HG03565 (cell line): ENCODE results near the gene ARMC9.
"Not testable (repeated sequence)": the region's sequence is repeated elsewhere in the genome, so short reads cannot be mapped to it uniquely, and the experiment has no call there.

ENCODE experiments used
- ATAC-seq: cut with Tn5 transposase; IDR thresholded peaks from one replicate; pipeline ENCODE4 v1.9.1; 2021; ENCODE audit warnings: mild to moderate bottlenecking, moderate library complexity; ENCODE audit not compliant: unreplicated experiment

Gene ARMC9

DNA sequence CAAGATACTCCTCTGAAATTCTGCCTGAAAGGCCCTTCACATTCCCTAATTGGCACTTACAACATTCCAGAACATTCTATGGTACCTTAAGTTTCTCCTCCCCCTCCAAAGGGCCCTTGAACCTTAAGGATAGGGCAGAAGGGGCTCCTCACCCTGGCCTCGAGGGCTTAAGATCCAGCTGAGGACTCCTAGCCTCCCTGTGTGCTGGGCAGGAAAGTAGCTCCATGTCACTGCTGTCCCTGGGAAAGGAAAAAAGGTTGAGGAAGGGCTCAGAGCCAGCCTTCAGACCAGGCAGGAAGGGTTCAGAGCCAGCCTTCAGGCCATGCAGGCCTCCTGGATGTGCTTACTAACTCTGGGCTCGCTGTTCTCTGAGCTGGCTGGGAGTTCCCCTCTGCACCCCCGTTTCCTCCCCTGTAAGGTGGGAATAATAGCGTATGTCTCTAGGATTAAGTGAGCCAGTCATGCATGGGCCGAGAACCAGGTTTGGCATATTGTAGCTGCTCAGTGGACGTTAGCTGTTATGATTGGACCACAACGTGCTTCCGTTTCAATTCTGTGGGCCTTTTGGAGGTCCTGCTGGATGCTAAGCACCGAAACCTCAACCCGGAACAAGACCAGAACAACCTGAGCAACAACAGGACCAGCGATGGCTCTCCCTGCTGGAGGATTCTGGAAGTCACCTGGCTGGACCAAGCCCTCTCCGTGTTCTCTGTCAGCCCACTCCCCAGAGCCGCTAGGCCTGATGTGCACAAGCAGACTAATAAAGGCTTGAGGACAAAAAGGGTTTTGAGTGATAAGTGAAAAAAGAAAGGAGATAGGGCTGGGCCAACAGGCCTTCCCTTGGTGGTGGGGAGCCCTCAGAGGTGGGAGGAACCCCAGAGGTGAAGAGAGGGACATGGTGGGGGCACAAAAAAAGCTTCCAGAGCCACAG is 196.0 kb downstream of the ARMC9 start:
- ATAC-seq, result peak; percentile 38

DNA sequence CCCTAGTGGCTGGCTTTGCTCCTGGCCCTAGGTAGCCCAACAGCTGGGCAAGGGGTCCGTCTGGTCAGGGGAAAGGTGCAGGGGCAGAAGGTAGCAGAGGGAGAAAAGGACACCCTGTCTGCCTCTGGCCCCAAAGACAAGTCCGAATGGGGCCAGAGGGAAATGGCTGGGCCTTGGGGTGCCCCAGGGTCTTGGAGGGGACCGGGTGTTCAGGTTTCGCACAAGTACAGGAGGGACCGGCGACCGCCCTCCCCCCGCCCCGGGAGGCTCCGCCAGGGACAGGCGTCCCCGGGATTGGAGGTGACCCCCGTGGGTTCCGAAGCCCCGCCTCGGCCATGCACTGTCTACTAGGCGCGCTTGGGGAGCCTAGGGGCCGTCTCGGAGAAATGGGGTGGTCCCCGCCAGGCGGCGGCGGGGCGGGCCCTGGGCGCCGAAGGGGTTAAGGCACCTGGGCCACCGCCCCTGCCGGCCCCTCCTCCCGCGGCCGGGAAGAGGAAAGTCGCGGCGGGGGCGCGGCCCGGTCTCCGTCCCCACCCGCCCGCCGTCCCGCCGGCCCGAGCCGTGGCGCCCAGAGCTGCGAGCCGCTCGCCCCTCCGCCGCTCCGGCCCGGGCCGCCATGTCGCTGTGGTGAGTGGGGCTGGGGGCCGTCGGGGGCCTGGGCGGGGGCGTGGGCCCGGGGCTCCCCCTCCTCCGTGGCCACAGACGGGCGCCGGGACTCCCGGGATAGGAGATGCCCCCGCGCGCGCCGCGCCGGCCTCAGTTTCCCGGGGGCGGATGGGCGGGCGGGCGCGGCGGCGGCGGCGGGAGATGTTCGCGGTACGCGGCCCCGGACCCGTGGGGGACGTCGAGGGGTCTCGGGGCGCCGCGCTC is 197.0 kb downstream of the ARMC9 start, which contains the start of gene B3GNT7:
TSS of gene B3GNT7 (plus strand) at position 523 of the 870 bp plus-strand sequence. CDS start at position 617, 94 bp downstream.
- ATAC-seq, result no peak

- no peak for ATAC-seq
These were observed 197.8 kb downstream of the ARMC9 start for GRCh38 chr2:231396058-231396821.

GRCh38 chr2:231397011-231397927 is 198.8 kb downstream of the ARMC9 start:
- ATAC-seq, result no peak

GRCh38 chr2:231397928-231398294 is 199.5 kb downstream of the ARMC9 start:
- no peak for ATAC-seq

DNA sequence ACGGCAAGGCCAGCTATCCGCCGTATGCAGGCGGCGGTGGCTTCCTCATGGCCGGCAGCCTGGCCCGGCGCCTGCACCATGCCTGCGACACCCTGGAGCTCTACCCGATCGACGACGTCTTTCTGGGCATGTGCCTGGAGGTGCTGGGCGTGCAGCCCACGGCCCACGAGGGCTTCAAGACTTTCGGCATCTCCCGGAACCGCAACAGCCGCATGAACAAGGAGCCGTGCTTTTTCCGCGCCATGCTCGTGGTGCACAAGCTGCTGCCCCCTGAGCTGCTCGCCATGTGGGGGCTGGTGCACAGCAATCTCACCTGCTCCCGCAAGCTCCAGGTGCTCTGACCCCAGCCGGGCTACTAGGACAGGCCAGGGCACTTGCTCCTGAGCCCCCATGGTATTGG is 200.2 kb downstream of the ARMC9 start:
- no peak for ATAC-seq

GRCh38 chr2:231399046-231399852 is 200.8 kb downstream of the ARMC9 start:
- no peak for ATAC-seq

DNA sequence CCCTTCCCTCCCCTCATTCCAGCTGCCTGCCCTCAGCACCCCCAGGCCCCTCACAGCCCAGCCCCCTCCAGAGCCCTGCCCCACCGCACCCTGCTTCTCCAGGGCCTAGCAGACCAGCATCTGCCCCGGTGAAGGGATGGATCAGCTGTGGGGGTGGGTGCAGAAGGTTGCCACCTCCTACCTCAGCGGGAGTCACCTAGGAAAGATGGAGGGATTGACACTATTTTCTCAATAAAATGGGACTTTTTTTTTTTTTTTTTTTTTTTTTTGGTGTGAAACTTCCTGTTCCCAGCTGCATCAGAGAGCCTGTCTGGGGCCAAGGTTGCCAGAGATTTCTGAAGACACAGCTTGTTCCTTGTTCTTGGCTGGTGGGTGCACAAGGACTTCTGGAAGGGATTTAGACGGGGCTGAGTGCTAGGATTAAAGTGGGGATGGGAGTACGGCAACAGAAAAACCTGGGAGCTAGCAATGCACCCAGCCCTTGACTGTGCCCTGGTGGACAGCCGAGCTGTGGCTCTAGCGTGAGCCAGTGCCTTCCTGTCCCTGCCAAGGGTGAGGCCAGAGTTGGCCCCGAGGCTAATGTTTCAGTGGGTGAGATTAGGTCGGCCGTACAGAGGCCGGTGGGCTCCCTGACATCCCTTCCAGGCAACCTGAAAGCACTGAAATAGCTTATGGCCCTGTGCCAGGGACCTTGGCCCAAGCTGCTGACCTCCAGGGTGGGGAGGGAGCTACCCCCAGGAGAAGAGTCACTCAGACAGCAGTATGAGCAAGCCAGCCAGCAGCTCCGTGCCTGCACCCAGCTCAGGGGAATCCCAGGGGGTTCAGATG is 201.6 kb downstream of the ARMC9 start:
- ATAC-seq, result no peak

DNA sequence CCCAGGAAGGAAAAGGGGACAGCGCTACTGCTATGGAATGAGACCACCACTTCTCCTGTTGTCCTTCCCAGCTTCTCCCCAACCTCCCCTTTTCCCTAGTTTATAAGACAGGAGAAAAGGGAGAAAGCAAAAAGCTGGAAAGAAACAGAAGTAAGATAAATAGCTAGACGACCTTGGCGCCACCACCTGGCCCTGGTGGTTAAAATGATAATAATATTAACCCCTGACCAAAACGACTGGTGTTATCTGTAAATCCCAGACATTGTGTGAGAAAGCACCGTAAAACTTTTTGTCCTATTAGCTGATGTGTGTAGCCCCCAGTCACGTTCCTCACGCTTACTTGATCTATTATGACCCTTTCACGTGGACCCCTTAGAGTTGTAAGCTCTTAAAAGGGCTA is 202.2 kb downstream of the ARMC9 start:
- not testable (repeated sequence) for ATAC-seq

DNA sequence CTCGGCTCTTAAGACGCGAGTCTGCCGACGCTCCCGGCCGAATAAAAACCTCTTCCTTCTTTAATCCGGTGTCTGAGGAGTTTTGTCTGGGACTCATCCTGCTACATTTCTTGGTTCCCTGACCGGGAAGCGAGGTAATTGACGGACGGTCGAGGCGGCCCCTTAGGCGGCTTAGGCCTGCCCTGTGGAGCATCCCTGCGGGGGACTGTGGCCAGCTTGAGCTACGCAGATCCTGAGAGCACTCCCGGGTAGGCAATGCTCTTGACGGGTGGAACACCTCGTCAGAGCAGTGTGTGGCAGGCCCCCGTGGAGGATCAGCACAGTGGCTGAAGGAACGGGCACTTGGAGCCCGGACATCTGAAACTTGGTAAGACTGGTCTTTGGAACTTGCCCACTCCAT is 202.7 kb downstream of the ARMC9 start:
- not testable (repeated sequence) for ATAC-seq

DNA sequence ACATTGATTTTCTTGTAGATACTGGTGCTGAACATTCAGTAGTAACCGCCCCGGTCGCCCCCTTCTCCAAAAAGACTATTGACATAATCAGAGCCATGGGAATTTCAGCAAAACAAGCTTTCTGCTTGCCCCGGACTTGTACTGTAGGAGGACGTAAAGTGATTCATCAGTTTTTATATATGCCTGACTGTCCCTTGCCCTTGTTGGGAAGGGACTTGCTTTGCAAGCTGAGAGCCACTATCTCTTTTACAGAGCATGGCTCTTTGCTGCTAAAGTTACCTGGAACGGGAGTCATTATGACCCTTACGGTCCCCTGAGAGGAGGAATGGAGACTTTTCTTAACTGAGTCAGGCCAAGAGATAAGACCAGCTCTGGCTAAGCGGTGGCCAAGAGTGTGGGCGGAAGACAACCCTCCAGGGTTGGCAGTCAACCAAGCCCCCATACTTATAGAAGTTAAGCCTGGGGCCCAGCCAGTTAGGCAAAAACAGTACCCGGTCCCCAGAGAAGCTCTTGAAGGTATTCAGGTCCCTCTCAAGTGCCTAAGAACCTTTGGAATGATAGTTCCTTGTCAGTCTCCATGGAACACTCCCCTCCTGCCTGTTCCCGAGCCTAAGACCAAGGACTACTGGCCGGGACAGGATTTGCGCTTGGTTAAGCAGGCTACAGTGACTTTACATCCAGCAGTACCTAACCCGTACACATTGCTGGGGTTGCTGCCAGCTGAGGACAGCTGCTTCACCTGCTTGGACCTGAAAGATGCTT is 205.2 kb downstream of the ARMC9 start:
- ATAC-seq, result not testable (repeated sequence)

GRCh38 chr2:231404183-231404578 is 205.8 kb downstream of the ARMC9 start:
- not testable (repeated sequence) for ATAC-seq

GRCh38 chr2:231405601-231406367 is 207.4 kb downstream of the ARMC9 start:
- ATAC-seq, result not testable (repeated sequence)

DNA sequence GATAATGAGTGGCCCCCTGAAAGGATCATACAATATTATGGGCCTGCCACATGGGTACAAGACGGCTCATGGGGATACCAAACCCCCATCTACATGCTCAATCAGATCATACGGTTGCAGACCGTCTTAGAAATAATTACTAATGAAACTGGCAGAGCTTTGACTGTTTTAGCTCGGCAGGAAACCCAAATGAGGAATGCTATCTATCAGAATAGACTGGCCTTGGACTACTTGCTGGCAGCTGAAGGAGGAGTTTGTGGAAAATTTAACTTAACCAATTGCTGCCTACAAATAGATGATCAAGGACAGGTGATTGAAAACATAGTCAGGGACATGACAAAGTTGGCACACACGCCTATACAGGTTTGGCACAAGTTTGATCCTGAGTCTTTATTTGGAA is 209.3 kb downstream of the ARMC9 start:
- ATAC-seq, result not testable (repeated sequence)

GRCh38 chr2:231408304-231408703 is 209.9 kb downstream of the ARMC9 start:
- ATAC-seq, result not testable (repeated sequence)

DNA sequence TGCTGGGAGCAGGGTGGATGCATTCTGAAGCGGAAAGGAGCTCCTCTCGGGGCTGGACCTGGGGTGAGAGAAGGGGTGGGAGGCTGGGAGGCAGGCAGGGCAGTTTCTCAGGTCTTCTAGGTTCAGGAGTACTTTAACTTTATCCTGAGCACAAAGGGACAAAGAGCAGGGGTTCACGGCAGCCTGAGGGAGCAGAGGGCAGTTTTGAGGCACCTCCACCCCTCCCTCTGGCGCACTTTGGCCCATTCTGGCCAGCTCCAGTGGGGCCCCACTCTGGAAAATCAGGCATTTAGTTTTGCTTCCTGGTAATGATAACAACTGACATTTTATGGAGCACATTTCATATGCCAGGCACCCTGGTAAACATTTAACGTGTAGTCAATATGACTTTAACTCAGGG is 211.3 kb downstream of the ARMC9 start:
- ATAC-seq, result no peak
